ENCODE measurements around the gene DAPK1.
"Not testable (repeated sequence)": the region's sequence is repeated elsewhere in the genome, so short reads cannot be mapped to it uniquely, and the experiment has no call there.

Gene DAPK1

GRCh38 chr9:87739546-87739945, 241.9 kb downstream of the DAPK1 start:
- no peak for DNase-seq (ENCODE audit: low read depth)
- H3K4me3 ChIP-seq (ENCODE audit: low read depth, low read length): no peak overlapping the region

- no peak for DNase-seq (ENCODE audit: low read depth)
- H3K4me3 ChIP-seq (ENCODE audit: low read depth, low read length): no peak overlapping the region
These were observed 242.5 kb downstream of the DAPK1 start for GRCh38 chr9:87740209-87740608.

- no peak for DNase-seq (ENCODE audit: low read depth)
- H3K4me3 ChIP-seq (ENCODE audit: low read depth, low read length): no peak overlapping the region
These were observed 243.7 kb downstream of the DAPK1 start for GRCh38 chr9:87741326-87741725.

GRCh38 chr9:87741891-87742290, 244.2 kb downstream of the DAPK1 start:
- no peak overlapping the region for H3K4me3 ChIP-seq (ENCODE audit: low read depth, low read length)
- DNase-seq (ENCODE audit: low read depth): no peak

GRCh38 chr9:87742813-87743428, 245.3 kb downstream of the DAPK1 start:
- no peak for DNase-seq (ENCODE audit: low read depth)
- no peak overlapping the region for H3K4me3 ChIP-seq (ENCODE audit: low read depth, low read length)

GRCh38 chr9:87744247-87744646, 246.6 kb downstream of the DAPK1 start:
- not testable (repeated sequence) for H3K4me3 ChIP-seq (ENCODE audit: low read depth, low read length); DNase-seq (ENCODE audit: low read depth)

GRCh38 chr9:87746186-87746585, 248.5 kb downstream of the DAPK1 start:
- no peak for DNase-seq (ENCODE audit: low read depth)
- no peak overlapping the region for H3K4me3 ChIP-seq (ENCODE audit: low read depth, low read length)

- H3K4me3 ChIP-seq (ENCODE audit: low read depth, low read length): no peak overlapping the region
- DNase-seq (ENCODE audit: low read depth): no peak
These were observed 251.2 kb downstream of the DAPK1 start for GRCh38 chr9:87748881-87749280.

GRCh38 chr9:87749335-87750035, 251.8 kb downstream of the DAPK1 start:
- no peak overlapping the region for H3K4me3 ChIP-seq (ENCODE audit: low read depth, low read length)
- no peak for DNase-seq (ENCODE audit: low read depth)

GRCh38 chr9:87750726-87751125, 253.1 kb downstream of the DAPK1 start:
- DNase-seq (ENCODE audit: low read depth): no peak
- no peak overlapping the region for H3K4me3 ChIP-seq (ENCODE audit: low read depth, low read length)

- H3K4me3 ChIP-seq (ENCODE audit: low read depth, low read length): no peak overlapping the region
- no peak for DNase-seq (ENCODE audit: low read depth)
These were observed 253.8 kb downstream of the DAPK1 start for GRCh38 chr9:87751423-87751822.

- no peak for DNase-seq (ENCODE audit: low read depth)
- no peak overlapping the region for H3K4me3 ChIP-seq (ENCODE audit: low read depth, low read length)
These were observed 254.2 kb downstream of the DAPK1 start for GRCh38 chr9:87751868-87752267.

- no peak for DNase-seq (ENCODE audit: low read depth)
- H3K4me3 ChIP-seq (ENCODE audit: low read depth, low read length): no peak overlapping the region
These were observed 255.6 kb downstream of the DAPK1 start for GRCh38 chr9:87753313-87753712.

Data from skeletal muscle cell (primary cell).